DND-41 (cell line): ENCODE results near the gene RAD51B.

ENCODE experiments used
- ATAC-seq: fragments of 200-7000 bp; cut with Tn5 transposase; 3 replicates; pipeline ENCODE4 v1.9.1; 2021; ENCODE audit warnings: low read depth; ENCODE audit not compliant: insufficient read depth
- DNase-seq: peaks from one replicate; pipeline ENCODE4 v3.0.0-alpha.2; 2020
- H2AFZ ChIP-seq: 2 replicates; pipeline ENCODE4 v1.6.0; 2012; ENCODE audit warnings: low read depth, low read length
- H3K27ac ChIP-seq: 2 replicates; pipeline ENCODE4 v1.5.1; 2012; ENCODE audit warnings: low read length, inconsistent platforms
- H3K27me3 ChIP-seq: fragments of 200-600 bp; sonication (generic); 2 replicates; pipeline ENCODE4 v1.6.0; 2012; ENCODE audit warnings: low read length, mild to moderate bottlenecking, inconsistent platforms; ENCODE audit not compliant: insufficient read depth, poor library complexity
- H3K36me3 ChIP-seq: 2 replicates; pipeline ENCODE4 v1.5.1; 2012; ENCODE audit warnings: low read length, inconsistent platforms; ENCODE audit not compliant: insufficient read depth
- H3K4me1 ChIP-seq: 2 replicates; pipeline ENCODE4 v1.5.1; 2012; ENCODE audit warnings: mild to moderate bottlenecking, low read length; ENCODE audit not compliant: insufficient read depth
- H3K4me2 ChIP-seq: 2 replicates; pipeline ENCODE4 v1.6.0; 2012; ENCODE audit warnings: mild to moderate bottlenecking, moderate library complexity, low read length, inconsistent platforms; ENCODE audit not compliant: insufficient read depth
- H3K4me3 ChIP-seq, 2 experiments: fragments of 200-600 bp in 1 of 2; shearing (Covaris generic) in 1 of 2; 2 replicates each; pipeline ENCODE4 v1.5.1; 2012 to 2016; ENCODE audit warnings: inconsistent platforms in 2 of 2, low read length in 2 of 2, mild to moderate bottlenecking in 2 of 2, low read depth in 1 of 2, moderate library complexity in 1 of 2
- H3K79me2 ChIP-seq: 2 replicates; pipeline ENCODE4 v1.6.0; 2012; ENCODE audit warnings: low read length, inconsistent platforms; ENCODE audit not compliant: insufficient read depth
- H3K9ac ChIP-seq: 2 replicates; pipeline ENCODE4 v1.6.0; 2012; ENCODE audit warnings: low read depth, mild to moderate bottlenecking, inconsistent platforms, low read length, moderate library complexity
- H3K9me3 ChIP-seq: 2 replicates; pipeline ENCODE4 v1.5.1; 2012; ENCODE audit warnings: low read length, moderate library complexity, mild to moderate bottlenecking, inconsistent platforms; ENCODE audit not compliant: insufficient read depth, severe bottlenecking
- H4K20me1 ChIP-seq: 2 replicates; pipeline ENCODE4 v1.6.0; 2012; ENCODE audit warnings: low read length; ENCODE audit not compliant: insufficient read depth
- EZH2 ChIP-seq: IDR thresholded peaks from 3 replicates; pipeline ENCODE4 v1.6.1; 2012; ENCODE audit warnings: borderline replicate concordance, low read depth, mild to moderate bottlenecking, moderate library complexity, low read length, inconsistent platforms; ENCODE audit not compliant: severe bottlenecking
- TF ChIP-seq, protein P1 (sequence below): IDR thresholded peaks from 2 replicates; pipeline ENCODE4 v1.5.1; 2012; ENCODE audit warnings: borderline replicate concordance, low read length, moderate library complexity, mild to moderate bottlenecking; ENCODE audit not compliant: poor library complexity, severe bottlenecking; ENCODE audit errors: extremely low read depth

Gene RAD51B

GRCh38 chr14:68650404-68650994, 830.9 kb downstream of the RAD51B start:
- H3K36me3 ChIP-seq = no peaks in the 10 kb centered on the region
- no peaks in the 10 kb centered on the region for H3K79me2 ChIP-seq
- TF ChIP-seq, protein P1, sequence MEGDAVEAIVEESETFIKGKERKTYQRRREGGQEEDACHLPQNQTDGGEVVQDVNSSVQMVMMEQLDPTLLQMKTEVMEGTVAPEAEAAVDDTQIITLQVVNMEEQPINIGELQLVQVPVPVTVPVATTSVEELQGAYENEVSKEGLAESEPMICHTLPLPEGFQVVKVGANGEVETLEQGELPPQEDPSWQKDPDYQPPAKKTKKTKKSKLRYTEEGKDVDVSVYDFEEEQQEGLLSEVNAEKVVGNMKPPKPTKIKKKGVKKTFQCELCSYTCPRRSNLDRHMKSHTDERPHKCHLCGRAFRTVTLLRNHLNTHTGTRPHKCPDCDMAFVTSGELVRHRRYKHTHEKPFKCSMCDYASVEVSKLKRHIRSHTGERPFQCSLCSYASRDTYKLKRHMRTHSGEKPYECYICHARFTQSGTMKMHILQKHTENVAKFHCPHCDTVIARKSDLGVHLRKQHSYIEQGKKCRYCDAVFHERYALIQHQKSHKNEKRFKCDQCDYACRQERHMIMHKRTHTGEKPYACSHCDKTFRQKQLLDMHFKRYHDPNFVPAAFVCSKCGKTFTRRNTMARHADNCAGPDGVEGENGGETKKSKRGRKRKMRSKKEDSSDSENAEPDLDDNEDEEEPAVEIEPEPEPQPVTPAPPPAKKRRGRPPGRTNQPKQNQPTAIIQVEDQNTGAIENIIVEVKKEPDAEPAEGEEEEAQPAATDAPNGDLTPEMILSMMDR = no peak
- TF ChIP-seq EZH2 = no peak
- no peak overlapping the region for H3K4me3 ChIP-seq
- H3K27ac ChIP-seq = no peak overlapping the region
- no peaks in the 10 kb centered on the region for H3K9me3 ChIP-seq
- H3K27me3 ChIP-seq = no peaks in the 10 kb centered on the region
- H4K20me1 ChIP-seq = no peaks in the 10 kb centered on the region
- ATAC-seq (no peak), DNase-seq (no peak)
- no peak overlapping the region for H3K4me2 ChIP-seq
- no peak overlapping the region for H3K9ac ChIP-seq
- peaks cover 9% of the 10 kb centered on the region for H3K4me1 ChIP-seq
- H2AFZ ChIP-seq = no peak overlapping the region

- Histone ChIP-seq H3K27ac (no peak overlapping the region), H3K9ac (no peak overlapping the region), H3K79me2 (no peaks in the 10 kb centered on the region)
Measured at GRCh38 chr14:68651075-68651474, 831.5 kb downstream of the RAD51B start.

DNA sequence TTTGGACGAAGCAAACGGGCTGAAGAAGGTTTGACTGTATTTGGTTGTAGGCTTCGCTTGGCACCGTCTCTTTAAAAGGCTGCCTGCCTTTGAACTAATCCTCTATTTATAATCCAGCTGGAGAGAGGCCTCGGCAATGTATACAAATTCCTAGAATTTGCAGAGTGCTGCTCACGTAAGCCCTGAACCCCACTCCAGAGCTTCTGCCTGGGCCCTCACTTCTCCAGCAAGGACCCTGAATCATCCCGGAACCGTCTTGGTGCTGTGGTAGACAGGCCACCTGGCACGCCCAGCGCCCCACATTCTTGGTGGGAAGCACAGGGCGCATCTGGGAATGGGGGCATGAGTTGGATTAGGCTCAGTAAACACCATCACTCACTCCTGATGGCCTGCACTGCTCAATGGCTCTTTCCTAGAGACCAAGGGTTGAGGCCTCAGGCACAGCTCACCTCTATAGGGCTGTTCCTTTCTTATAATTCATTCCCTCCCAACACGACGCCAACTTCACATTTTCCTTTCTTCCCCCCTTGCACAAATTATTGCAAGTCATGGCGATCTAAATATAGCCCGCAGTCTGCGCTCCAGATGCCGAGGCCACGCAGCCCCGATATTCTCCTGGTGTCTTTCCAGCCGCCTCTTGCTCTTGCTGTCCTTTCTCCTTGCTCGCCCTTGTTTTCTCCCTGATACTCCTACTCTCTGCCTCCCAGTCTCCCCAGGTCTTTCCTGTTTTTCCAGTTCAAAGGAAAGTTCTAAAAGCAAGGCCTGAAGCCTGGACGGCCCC, 832.3 kb downstream of the RAD51B start:
- Histone ChIP-seq H3K4me3 (no peak overlapping the region), H4K20me1 (no peaks in the 10 kb centered on the region), H3K9me3 (no peaks in the 10 kb centered on the region), H3K27me3 (no peaks in the 10 kb centered on the region), H3K27ac (no peak overlapping the region), H3K4me2 (no peak overlapping the region), H2AFZ (no peak overlapping the region), H3K4me1 (peaks cover 9% of the 10 kb centered on the region), H3K36me3 (no peaks in the 10 kb centered on the region), H3K9ac (no peak overlapping the region), H3K79me2 (no peaks in the 10 kb centered on the region)
- no peak for ATAC-seq
- no peak for TF ChIP-seq EZH2
- TF ChIP-seq, protein P1 = no peak
- no peak for DNase-seq

More at GRCh38 chr14:68651075-68651474, 831.5 kb downstream of the RAD51B start:
- Histone ChIP-seq H3K4me1 (peaks cover 9% of the 10 kb centered on the region), H3K4me3 (no peak overlapping the region), H2AFZ (no peak overlapping the region), H3K9me3 (no peaks in the 10 kb centered on the region), H4K20me1 (no peaks in the 10 kb centered on the region), H3K27me3 (no peaks in the 10 kb centered on the region), H3K4me2 (no peak overlapping the region), H3K36me3 (no peaks in the 10 kb centered on the region)
- no peak for TF ChIP-seq EZH2
- TF ChIP-seq, protein P1 = no peak
- no peak for ATAC-seq
- DNase-seq = no peak
